HUES6 (cell line): ENCODE measurements around the gene LCORL.
"Not testable (repeated sequence)": the region's sequence is repeated elsewhere in the genome, so short reads cannot be mapped to it uniquely, and the experiment has no call there.

ENCODE experiments used
- H3K27ac ChIP-seq: 2 replicates; pipeline ENCODE4 v1.7.0; 2013; ENCODE audit warnings: low read depth, mild to moderate bottlenecking, low read length, inconsistent platforms
- H3K27me3 ChIP-seq: 2 replicates; pipeline ENCODE4 v1.6.1; 2013; ENCODE audit warnings: low read length; ENCODE audit not compliant: control insufficient read depth, insufficient read depth
- H3K36me3 ChIP-seq: 2 replicates; pipeline ENCODE4 v1.6.1; 2013; ENCODE audit warnings: low read length; ENCODE audit not compliant: control insufficient read depth, insufficient read depth
- H3K4me1 ChIP-seq: 2 replicates; pipeline ENCODE4 v1.6.1; 2013; ENCODE audit warnings: low read length; ENCODE audit not compliant: control insufficient read depth, insufficient read depth
- H3K4me3 ChIP-seq: 2 replicates; pipeline ENCODE4 v1.5.1; 2013; ENCODE audit warnings: low read depth, low read length
- H3K9ac ChIP-seq: one replicate; pipeline ENCODE4 v1.6.1; 2013; ENCODE audit warnings: mild to moderate bottlenecking, low read length
- H3K9me3 ChIP-seq: 2 replicates; pipeline ENCODE4 v1.6.1; 2013; ENCODE audit warnings: low read depth, low read length; ENCODE audit not compliant: control insufficient read depth, insufficient read depth

The LCORL gene

GRCh38 chr4:17889692-17890091 is 131.9 kb downstream of the LCORL start:
- Histone ChIP-seq H3K27me3 (no peaks in the 10 kb centered on the region), H3K4me3 (no peak overlapping the region), H3K27ac (no peak overlapping the region), H3K9ac (no peak overlapping the region), H3K36me3 (no peaks in the 10 kb centered on the region), H3K4me1 (peaks cover 8% of the 10 kb centered on the region; the same call in 1 of the 2 replicates), H3K9me3 (no peaks in the 10 kb centered on the region)

GRCh38 chr4:17884511-17884910 is 137.0 kb downstream of the LCORL start:
- Histone ChIP-seq H3K36me3 (no peaks in the 10 kb centered on the region), H3K27ac (no peak overlapping the region), H3K27me3 (no peaks in the 10 kb centered on the region), H3K4me3 (no peak overlapping the region), H3K9me3 (no peaks in the 10 kb centered on the region), H3K4me1 (peaks cover 2% of the 10 kb centered on the region; the same call in 1 of the 2 replicates), H3K9ac (no peak overlapping the region)

- Histone ChIP-seq H3K36me3 (no peaks in the 10 kb centered on the region), H3K4me3 (no peak overlapping the region), H3K9ac (no peak overlapping the region), H3K27me3 (no peaks in the 10 kb centered on the region), H3K27ac (no peak overlapping the region), H3K9me3 (no peaks in the 10 kb centered on the region), H3K4me1 (no peaks in the 10 kb centered on the region)
These were observed 137.5 kb downstream of the LCORL start for GRCh38 chr4:17884063-17884462.

GRCh38 chr4:17877661-17878060 is 143.9 kb downstream of the LCORL start:
- H3K9me3 ChIP-seq = no peaks in the 10 kb centered on the region
- no peak overlapping the region for H3K27ac ChIP-seq
- no peaks in the 10 kb centered on the region for H3K36me3 ChIP-seq
- H3K27me3 ChIP-seq = no peaks in the 10 kb centered on the region
- no peak overlapping the region for H3K9ac ChIP-seq
- H3K4me1 ChIP-seq = no peaks in the 10 kb centered on the region
- no peak overlapping the region for H3K4me3 ChIP-seq

GRCh38 chr4:17876943-17877342 is 144.6 kb downstream of the LCORL start:
- no peaks in the 10 kb centered on the region for H3K27me3 ChIP-seq
- H3K27ac ChIP-seq = no peak overlapping the region
- no peaks in the 10 kb centered on the region for H3K9me3 ChIP-seq
- no peaks in the 10 kb centered on the region for H3K4me1 ChIP-seq
- H3K4me3 ChIP-seq = no peak overlapping the region
- no peak overlapping the region for H3K9ac ChIP-seq
- no peaks in the 10 kb centered on the region for H3K36me3 ChIP-seq

GRCh38 chr4:17875402-17876070 is 146.0 kb downstream of the LCORL start:
- Histone ChIP-seq H3K9me3 (no peaks in the 10 kb centered on the region), H3K4me1 (no peaks in the 10 kb centered on the region), H3K27me3 (no peaks in the 10 kb centered on the region), H3K27ac (no peak overlapping the region), H3K4me3 (no peak overlapping the region), H3K36me3 (no peaks in the 10 kb centered on the region), H3K9ac (no peak overlapping the region)

- no peaks in the 10 kb centered on the region for H3K9me3 ChIP-seq
- no peaks in the 10 kb centered on the region for H3K27me3 ChIP-seq
- no peak overlapping the region for H3K4me3 ChIP-seq
- H3K36me3 ChIP-seq = no peaks in the 10 kb centered on the region
- H3K9ac ChIP-seq = no peak overlapping the region
- H3K27ac ChIP-seq = no peak overlapping the region
- H3K4me1 ChIP-seq = peaks cover 2% of the 10 kb centered on the region; the same call in 1 of the 2 replicates
These were observed 152.2 kb downstream of the LCORL start for GRCh38 chr4:17869327-17869726.

GRCh38 chr4:17867276-17867675 is 154.3 kb downstream of the LCORL start:
- H3K4me1 ChIP-seq = peaks cover 2% of the 10 kb centered on the region; the same call in 1 of the 2 replicates

GRCh38 chr4:17866810-17867209 is 154.7 kb downstream of the LCORL start:
- Histone ChIP-seq H3K27ac (no peak overlapping the region), H3K9me3 (peaks cover 10% of the 10 kb centered on the region), H3K27me3 (no peaks in the 10 kb centered on the region), H3K4me1 (peaks cover 2% of the 10 kb centered on the region; the same call in 1 of the 2 replicates), H3K4me3 (no peak overlapping the region), H3K36me3 (no peaks in the 10 kb centered on the region), H3K9ac (no peak overlapping the region)

More at GRCh38 chr4:17867276-17867675, 154.3 kb downstream of the LCORL start:
- Histone ChIP-seq H3K9ac (no peak overlapping the region), H3K27me3 (no peaks in the 10 kb centered on the region), H3K9me3 (peaks cover 6% of the 10 kb centered on the region), H3K27ac (no peak overlapping the region), H3K4me3 (no peak overlapping the region), H3K36me3 (no peaks in the 10 kb centered on the region)

- Histone ChIP-seq H3K9ac (no peak overlapping the region), H3K27me3 (no peaks in the 10 kb centered on the region), H3K27ac (no peak overlapping the region)
These were observed 155.6 kb downstream of the LCORL start for GRCh38 chr4:17865866-17866363.

GRCh38 chr4:17861906-17862305 is 159.6 kb downstream of the LCORL start:
- not testable (repeated sequence) for H3K4me3 ChIP-seq, H3K4me1 ChIP-seq, H3K27me3 ChIP-seq, H3K36me3 ChIP-seq, H3K9ac ChIP-seq, H3K27ac ChIP-seq
- H3K9me3 ChIP-seq = peaks cover 10% of the 10 kb centered on the region

More at GRCh38 chr4:17865866-17866363, 155.6 kb downstream of the LCORL start:
- no peak overlapping the region for H3K4me3 ChIP-seq
- peaks cover 2% of the 10 kb centered on the region; the same call in 1 of the 2 replicates for H3K4me1 ChIP-seq
- no peaks in the 10 kb centered on the region for H3K36me3 ChIP-seq
- peaks cover 10% of the 10 kb centered on the region for H3K9me3 ChIP-seq
